Ecto neural progenitor cell (in vitro differentiated cells): ENCODE data around the gene TNFRSF18.
"Not testable (repeated sequence)": the region's sequence is repeated elsewhere in the genome, so short reads cannot be mapped to it uniquely, and the experiment has no call there.

Experiments
- DNase-seq: peaks from one replicate; pipeline ENCODE4 v3.0.0-alpha.2; 2018; ENCODE audit warnings: low spot score

TNFRSF18 gene

GRCh38 chr1:1199141-1199960, 7.0 kb downstream of the TNFRSF18 start:
- DNase-seq: no peak

GRCh38 chr1:1198423-1199140, 7.8 kb downstream of the TNFRSF18 start:
- no peak for DNase-seq

- no peak for DNase-seq
Observed at GRCh38 chr1:1197551-1198422, 8.6 kb downstream of the TNFRSF18 start.

GRCh38 chr1:1197188-1197500, 9.2 kb downstream of the TNFRSF18 start:
- DNase-seq: no peak

- DNase-seq: no peak
Observed at GRCh38 chr1:1196431-1197187, 9.8 kb downstream of the TNFRSF18 start.

GRCh38 chr1:1195726-1196125, 10.7 kb downstream of the TNFRSF18 start:
- not testable (repeated sequence) for DNase-seq

GRCh38 chr1:1194723-1195122, 11.7 kb downstream of the TNFRSF18 start:
- DNase-seq: no peak

GRCh38 chr1:1191734-1192133, 14.7 kb downstream of the TNFRSF18 start:
- no peak for DNase-seq

GRCh38 chr1:1189111-1189510, 17.3 kb downstream of the TNFRSF18 start:
- DNase-seq: no peak

- no peak for DNase-seq
Observed at GRCh38 chr1:1187938-1188337, 18.5 kb downstream of the TNFRSF18 start.

- DNase-seq: no peak
Observed at GRCh38 chr1:1185101-1185765, 21.2 kb downstream of the TNFRSF18 start.

GRCh38 chr1:1183833-1184775, 22.3 kb downstream of the TNFRSF18 start:
- no peak for DNase-seq

- DNase-seq: no peak
Observed at GRCh38 chr1:1183221-1183747, 23.1 kb downstream of the TNFRSF18 start.

- no peak for DNase-seq
Observed at GRCh38 chr1:1182491-1183220, 23.7 kb downstream of the TNFRSF18 start.

- no peak for DNase-seq
Observed at GRCh38 chr1:1181938-1182410, 24.4 kb downstream of the TNFRSF18 start.

GRCh38 chr1:1181129-1181937, 25.1 kb downstream of the TNFRSF18 start:
- no peak for DNase-seq

GRCh38 chr1:1179983-1180861, 26.2 kb downstream of the TNFRSF18 start:
- no peak for DNase-seq
